D721Med (cell line): Measurements from ENCODE around the gene SARS1.

Experiments
- DNase-seq: peaks from one replicate; pipeline ENCODE4 v3.0.0; 2011; ENCODE audit warnings: low spot score; ENCODE audit not compliant: insufficient read length
- FAIRE-seq: peaks from 2 replicates; lab custom pipeline; 2011; peaks lifted over from hg19 to GRCh38; lab: Jason Lieb, UNC
- TF ChIP-seq, protein P1 (sequence below): IDR thresholded peaks from 2 replicates; pipeline ENCODE4 v1.5.1; 2012; ENCODE audit warnings: mild to moderate bottlenecking, control low read depth; ENCODE audit not compliant: insufficient read depth; ENCODE audit errors: missing control alignments

SARS1 gene

GRCh38 chr1:109268431-109269211 is 54.9 kb downstream of the SARS1 start:
- no peak for FAIRE-seq
- DNase-seq: no peak
- TF ChIP-seq, protein P1, sequence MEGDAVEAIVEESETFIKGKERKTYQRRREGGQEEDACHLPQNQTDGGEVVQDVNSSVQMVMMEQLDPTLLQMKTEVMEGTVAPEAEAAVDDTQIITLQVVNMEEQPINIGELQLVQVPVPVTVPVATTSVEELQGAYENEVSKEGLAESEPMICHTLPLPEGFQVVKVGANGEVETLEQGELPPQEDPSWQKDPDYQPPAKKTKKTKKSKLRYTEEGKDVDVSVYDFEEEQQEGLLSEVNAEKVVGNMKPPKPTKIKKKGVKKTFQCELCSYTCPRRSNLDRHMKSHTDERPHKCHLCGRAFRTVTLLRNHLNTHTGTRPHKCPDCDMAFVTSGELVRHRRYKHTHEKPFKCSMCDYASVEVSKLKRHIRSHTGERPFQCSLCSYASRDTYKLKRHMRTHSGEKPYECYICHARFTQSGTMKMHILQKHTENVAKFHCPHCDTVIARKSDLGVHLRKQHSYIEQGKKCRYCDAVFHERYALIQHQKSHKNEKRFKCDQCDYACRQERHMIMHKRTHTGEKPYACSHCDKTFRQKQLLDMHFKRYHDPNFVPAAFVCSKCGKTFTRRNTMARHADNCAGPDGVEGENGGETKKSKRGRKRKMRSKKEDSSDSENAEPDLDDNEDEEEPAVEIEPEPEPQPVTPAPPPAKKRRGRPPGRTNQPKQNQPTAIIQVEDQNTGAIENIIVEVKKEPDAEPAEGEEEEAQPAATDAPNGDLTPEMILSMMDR: no peak

DNA sequence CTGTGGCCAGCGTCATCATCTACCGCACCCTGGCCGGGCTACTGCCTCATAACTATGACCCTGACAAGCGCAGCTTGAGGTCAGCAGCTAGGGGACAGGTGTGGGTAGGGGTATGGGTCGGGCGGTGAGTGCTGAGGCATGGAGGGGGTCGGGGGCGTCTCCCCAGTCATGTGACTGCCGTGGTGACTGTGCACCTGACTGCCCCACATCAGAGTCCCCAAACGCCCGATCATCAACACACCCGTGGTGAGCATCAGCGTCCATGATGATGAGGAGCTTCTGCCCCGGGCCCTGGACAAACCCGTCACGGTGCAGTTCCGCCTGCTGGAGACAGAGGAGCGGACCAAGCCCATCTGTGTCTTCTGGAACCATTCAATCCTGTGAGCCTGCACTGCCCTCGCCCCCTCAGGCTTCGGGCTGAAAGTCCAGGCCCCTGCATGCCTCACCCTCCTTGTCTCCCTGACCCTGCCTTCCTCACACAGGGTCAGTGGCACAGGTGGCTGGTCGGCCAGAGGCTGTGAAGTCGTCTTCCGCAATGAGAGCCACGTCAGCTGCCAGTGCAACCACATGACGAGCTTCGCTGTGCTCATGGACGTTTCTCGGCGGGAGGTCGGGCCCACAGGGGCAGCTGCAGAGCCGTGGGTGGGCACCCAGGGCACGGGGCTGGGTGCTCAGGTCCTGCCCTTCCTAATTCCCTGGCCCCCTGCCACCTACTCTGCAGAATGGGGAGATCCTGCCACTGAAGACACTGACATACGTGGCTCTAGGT is 55.7 kb downstream of the SARS1 start:
- no peak for FAIRE-seq
- TF ChIP-seq, protein P1: no peak
- DNase-seq: no peak

DNA sequence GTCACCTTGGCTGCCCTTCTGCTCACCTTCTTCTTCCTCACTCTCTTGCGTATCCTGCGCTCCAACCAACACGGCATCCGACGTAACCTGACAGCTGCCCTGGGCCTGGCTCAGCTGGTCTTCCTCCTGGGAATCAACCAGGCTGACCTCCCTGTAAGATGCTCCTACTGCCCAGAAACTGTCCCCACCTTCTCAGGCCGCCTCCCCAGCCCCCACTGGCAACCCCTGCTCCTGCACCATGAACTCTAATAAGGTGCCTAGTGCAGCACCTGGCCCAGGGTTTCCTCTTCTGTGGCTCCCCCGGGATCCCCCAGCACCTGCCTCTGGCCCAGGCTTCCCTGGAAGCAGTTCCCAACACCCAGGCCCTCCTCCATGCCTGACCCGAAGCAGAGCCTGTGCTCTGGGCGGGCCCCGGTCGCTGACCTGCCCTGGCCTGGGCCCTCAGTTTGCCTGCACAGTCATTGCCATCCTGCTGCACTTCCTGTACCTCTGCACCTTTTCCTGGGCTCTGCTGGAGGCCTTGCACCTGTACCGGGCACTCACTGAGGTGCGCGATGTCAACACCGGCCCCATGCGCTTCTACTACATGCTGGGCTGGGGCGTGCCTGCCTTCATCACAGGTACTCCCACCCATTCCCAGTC is 56.4 kb downstream of the SARS1 start:
- TF ChIP-seq, protein P1: no peak

GRCh38 chr1:109270623-109271317 is 57.1 kb downstream of the SARS1 start:
- no peak for DNase-seq
- TF ChIP-seq, protein P1: no peak
- no peak for FAIRE-seq

More for the DNA sequence above, 56.4 kb downstream of the SARS1 start:
- no peak for DNase-seq
- no peak for FAIRE-seq

DNA sequence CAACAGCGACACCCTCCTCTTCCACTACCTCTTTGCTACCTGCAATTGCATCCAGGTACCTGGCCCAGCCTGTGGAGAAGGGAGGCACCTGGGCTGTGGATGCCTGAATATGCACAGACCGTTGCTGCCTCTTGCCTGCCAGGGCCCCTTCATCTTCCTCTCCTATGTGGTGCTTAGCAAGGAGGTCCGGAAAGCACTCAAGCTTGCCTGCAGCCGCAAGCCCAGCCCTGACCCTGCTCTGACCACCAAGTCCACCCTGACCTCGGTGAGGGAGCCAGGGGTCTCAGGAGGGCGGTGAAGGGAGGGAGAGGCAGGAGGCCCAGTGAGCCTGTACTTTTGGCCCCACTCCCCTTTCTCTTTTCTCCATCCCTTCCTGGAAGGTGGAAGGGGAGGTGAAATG is 57.7 kb downstream of the SARS1 start:
- TF ChIP-seq, protein P1: no peak
- DNase-seq (no peak), FAIRE-seq (no peak)

GRCh38 chr1:109272021-109272799 is 58.5 kb downstream of the SARS1 start:
- FAIRE-seq (no peak), DNase-seq (no peak)
- TF ChIP-seq, protein P1: no peak
